GM04503 (cell line): ENCODE measurements around the gene ZDHHC11B.
"Not testable (repeated sequence)": the region's sequence is repeated elsewhere in the genome, so short reads cannot be mapped to it uniquely, and the experiment has no call there.

Source experiments
- DNase-seq: peaks from one replicate; pipeline ENCODE4 v3.0.0-alpha.2; 2012; ENCODE audit warnings: low read depth

Gene ZDHHC11B

GRCh38 chr5:715636-716035, 68.9 kb downstream of the ZDHHC11B start:
- not testable (repeated sequence) for DNase-seq

- not testable (repeated sequence) for DNase-seq
Measured at GRCh38 chr5:714215-715118, 70.1 kb downstream of the ZDHHC11B start.

- DNase-seq: not testable (repeated sequence)
Measured at GRCh38 chr5:713686-714085, 70.8 kb downstream of the ZDHHC11B start.

GRCh38 chr5:708848-709517, 75.5 kb downstream of the ZDHHC11B start:
- DNase-seq: not testable (repeated sequence)

- not testable (repeated sequence) for DNase-seq
Measured at GRCh38 chr5:708374-708773, 76.2 kb downstream of the ZDHHC11B start.

- DNase-seq: not testable (repeated sequence)
Measured at GRCh38 chr5:706127-706526, 78.4 kb downstream of the ZDHHC11B start.

- DNase-seq: not testable (repeated sequence)
Measured at GRCh38 chr5:696753-697702, 87.5 kb downstream of the ZDHHC11B start.

- not testable (repeated sequence) for DNase-seq
Measured at GRCh38 chr5:696191-696590, 88.3 kb downstream of the ZDHHC11B start.

- DNase-seq: not testable (repeated sequence)
Measured at GRCh38 chr5:695475-695874, 89.1 kb downstream of the ZDHHC11B start.

GRCh38 chr5:694042-694431, 90.5 kb downstream of the ZDHHC11B start:
- not testable (repeated sequence) for DNase-seq

GRCh38 chr5:693271-694041, 91.1 kb downstream of the ZDHHC11B start, which contains the start of gene TPPP:
Gene TPPP, minus strand, starts transcription at chr5:693352. Its CDS starts 15,292 bp downstream, at chr5:678060.
- not testable (repeated sequence) for DNase-seq

- DNase-seq: not testable (repeated sequence)
Measured at GRCh38 chr5:692529-693041, 91.9 kb downstream of the ZDHHC11B start.

GRCh38 chr5:691817-692528, 92.6 kb downstream of the ZDHHC11B start:
- no peak for DNase-seq

GRCh38 chr5:691049-691448, 93.5 kb downstream of the ZDHHC11B start:
- not testable (repeated sequence) for DNase-seq

GRCh38 chr5:690293-690692, 94.2 kb downstream of the ZDHHC11B start:
- DNase-seq: not testable (repeated sequence)

GRCh38 chr5:688348-689010, 96.0 kb downstream of the ZDHHC11B start:
- DNase-seq: not testable (repeated sequence)

GRCh38 chr5:686936-687335, 97.6 kb downstream of the ZDHHC11B start:
- DNase-seq: not testable (repeated sequence)

GRCh38 chr5:686172-686523, 98.4 kb downstream of the ZDHHC11B start:
- DNase-seq: not testable (repeated sequence)
